ENCODE data around the gene DLL4.

The DLL4 gene

GRCh38 chr15:40908095-40908494 is 21.0 kb upstream of the DLL4 start:
- TF ChIP-seq, protein P1, sequence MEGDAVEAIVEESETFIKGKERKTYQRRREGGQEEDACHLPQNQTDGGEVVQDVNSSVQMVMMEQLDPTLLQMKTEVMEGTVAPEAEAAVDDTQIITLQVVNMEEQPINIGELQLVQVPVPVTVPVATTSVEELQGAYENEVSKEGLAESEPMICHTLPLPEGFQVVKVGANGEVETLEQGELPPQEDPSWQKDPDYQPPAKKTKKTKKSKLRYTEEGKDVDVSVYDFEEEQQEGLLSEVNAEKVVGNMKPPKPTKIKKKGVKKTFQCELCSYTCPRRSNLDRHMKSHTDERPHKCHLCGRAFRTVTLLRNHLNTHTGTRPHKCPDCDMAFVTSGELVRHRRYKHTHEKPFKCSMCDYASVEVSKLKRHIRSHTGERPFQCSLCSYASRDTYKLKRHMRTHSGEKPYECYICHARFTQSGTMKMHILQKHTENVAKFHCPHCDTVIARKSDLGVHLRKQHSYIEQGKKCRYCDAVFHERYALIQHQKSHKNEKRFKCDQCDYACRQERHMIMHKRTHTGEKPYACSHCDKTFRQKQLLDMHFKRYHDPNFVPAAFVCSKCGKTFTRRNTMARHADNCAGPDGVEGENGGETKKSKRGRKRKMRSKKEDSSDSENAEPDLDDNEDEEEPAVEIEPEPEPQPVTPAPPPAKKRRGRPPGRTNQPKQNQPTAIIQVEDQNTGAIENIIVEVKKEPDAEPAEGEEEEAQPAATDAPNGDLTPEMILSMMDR (IDR thresholded peaks at IDR 0.05; ENCODE audit: low read depth, low read length), result no peak
- DNase-seq (ENCODE audit: extremely low read depth, low read depth), result no peak

GRCh38 chr15:40909662-40910630 is 19.2 kb upstream of the DLL4 start:
- no peak for DNase-seq (ENCODE audit: extremely low read depth, low read depth)
- TF ChIP-seq, protein P1 (IDR thresholded peaks at IDR 0.05; ENCODE audit: low read depth, low read length), result no peak

DNA sequence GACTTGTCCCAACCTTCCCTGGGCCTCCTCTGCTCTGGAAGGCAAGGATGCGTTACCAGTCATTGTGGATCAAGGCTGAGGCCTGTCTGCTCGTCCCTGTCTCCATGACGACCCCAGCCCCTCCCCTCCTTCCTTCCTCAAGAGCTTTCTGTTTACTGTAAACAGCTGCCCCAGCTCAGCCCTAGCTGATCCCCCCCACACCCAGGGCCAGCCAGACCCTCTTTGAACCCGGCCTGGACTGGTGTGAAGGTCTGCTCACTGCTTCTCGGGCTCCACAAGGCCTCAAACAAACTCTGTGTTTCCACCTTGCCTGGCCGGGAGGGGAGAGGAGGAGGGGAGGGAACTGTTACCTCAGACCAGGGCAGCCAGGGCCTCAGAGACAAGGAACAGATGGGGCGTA is 18.0 kb upstream of the DLL4 start:
- TF ChIP-seq, protein P1 (IDR thresholded peaks at IDR 0.05; ENCODE audit: low read depth, low read length), result no peak
- no peak for DNase-seq (ENCODE audit: extremely low read depth, low read depth)

- no peak for DNase-seq (ENCODE audit: extremely low read depth, low read depth)
- TF ChIP-seq, protein P1 (IDR thresholded peaks at IDR 0.05; ENCODE audit: low read depth, low read length), result no peak
These were observed 17.4 kb upstream of the DLL4 start for GRCh38 chr15:40911693-40912092.

DNA sequence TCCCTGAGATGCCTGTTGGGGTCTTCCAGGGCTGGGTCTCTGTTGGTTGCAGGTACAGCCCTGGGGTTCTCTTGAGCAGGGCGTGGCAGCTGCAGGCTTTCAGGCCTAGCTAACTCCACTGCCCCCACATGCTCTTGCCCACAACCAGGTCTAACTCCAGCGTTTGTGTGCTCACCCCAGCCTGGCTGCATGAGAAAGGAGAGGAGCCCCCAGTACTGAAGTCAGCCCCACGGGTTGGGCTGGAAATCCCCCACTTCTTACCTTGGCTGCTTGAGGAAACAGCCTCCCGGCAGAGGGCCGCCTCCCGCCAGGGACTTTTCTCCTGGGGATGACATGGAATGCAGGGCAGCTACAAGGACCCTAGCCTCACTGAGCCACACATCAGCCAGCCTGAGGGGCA is 16.7 kb upstream of the DLL4 start:
- TF ChIP-seq, protein P1 (IDR thresholded peaks at IDR 0.05; ENCODE audit: low read depth, low read length), result no peak
- DNase-seq (ENCODE audit: extremely low read depth, low read depth), result no peak

GRCh38 chr15:40914013-40914412 is 15.1 kb upstream of the DLL4 start:
- TF ChIP-seq, protein P1 (IDR thresholded peaks at IDR 0.05; ENCODE audit: low read depth, low read length), result no peak
- DNase-seq (ENCODE audit: extremely low read depth, low read depth), result no peak

DNA sequence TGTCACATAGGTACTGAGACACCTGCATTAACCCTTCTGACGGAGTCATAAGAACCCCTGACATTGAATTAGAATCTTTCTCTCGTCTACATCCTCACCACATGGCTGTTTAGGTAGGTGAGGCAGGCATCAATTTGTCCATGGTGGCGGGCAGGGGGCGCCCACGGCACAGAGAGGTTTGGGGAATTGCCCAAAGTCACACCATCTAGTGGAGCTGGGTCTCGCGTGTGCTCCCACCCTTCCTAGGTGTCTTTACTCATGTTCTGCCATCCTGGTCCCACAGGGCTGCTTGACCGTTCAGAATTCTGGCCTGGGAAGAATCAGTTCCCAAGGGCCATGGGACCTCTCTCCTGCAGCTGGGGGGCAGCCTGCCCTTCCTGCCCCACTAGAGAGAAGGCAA is 14.7 kb upstream of the DLL4 start:
- TF ChIP-seq, protein P1 (IDR thresholded peaks at IDR 0.05; ENCODE audit: low read depth, low read length), result no peak

More for the DNA sequence above, 14.7 kb upstream of the DLL4 start:
- DNase-seq (ENCODE audit: extremely low read depth, low read depth), result no peak

All from AG09319 (cell line).